ENCODE data around the gene PDIA6. TPM values are rescaled to one million over a fixed set of nuclear protein-coding genes. Genes with fewer than 3 reads are reported as not detected.

The PDIA6 gene
- total and polyA plus RNA-seq, 10 of the 15 experiments (the other 5 are each of a cell fraction or from before 2014, with no cell fraction given) = 148 to 526 (median 209) TPM

- POLR2A ChIA-PET = no interaction called here
- intact Hi-C loops (cut with micrococcal nuclease; ENCODE audit: unreplicated experiment) (no loop called here), in situ Hi-C loops (cut with MboI) (no loop called here)
- Histone ChIP-seq H3K9me3 (replicated peaks; ENCODE audit: control insufficient read depth, insufficient read depth, low read length) (no peaks in the 10 kb centered on the region), H2AFZ (ENCODE audit: control insufficient read depth, low read depth, low read length) (no peak overlapping the region), H3K27ac (ENCODE audit: control insufficient read depth, insufficient read depth) (no peak overlapping the region), H3K79me2 (ENCODE audit: control insufficient read depth, insufficient read depth, low read length) (no peaks in the 10 kb centered on the region), H3K4me2 (ENCODE audit: control insufficient read depth, insufficient read depth) (no peak overlapping the region), H3K36me3 (ENCODE audit: control insufficient read depth in 2 of 2, insufficient read depth in 2 of 2, low read length in 1 of 2) (peaks cover 19 to 25% of the 10 kb centered on the region in 2 experiments), H3K9ac (ENCODE audit: control insufficient read depth, insufficient read depth, low read length) (no peak overlapping the region), H4K20me1 (ENCODE audit: control insufficient read depth, insufficient read depth) (no peaks in the 10 kb centered on the region), H3K4me3 (no peak overlapping the region), H3K27me3 (replicated peaks in 1 of 2; ENCODE audit: control insufficient read depth in 2 of 2, insufficient read depth in 2 of 2, low read length in 1 of 2) (no peaks in the 10 kb centered on the region), H3K4me1 (ENCODE audit: control insufficient read depth, insufficient read depth, low read length) (no peaks in the 10 kb centered on the region)
- FAIRE-seq = no peak
- CTCF ChIA-PET = no interaction called here
- TF ChIP-seq ATF3 (IDR thresholded peaks at IDR 0.05; ENCODE audit: borderline replicate concordance, extremely low read depth, low read depth, low read length) (no peak), BCL3 (IDR thresholded peaks at IDR 0.05; ENCODE audit: borderline replicate concordance, insufficient read depth, low read depth, low read length, poor library complexity, severe bottlenecking) (no peak), TBL1XR1 (IDR thresholded peaks at IDR 0.05; ENCODE audit: low read depth, low read length) (no peak), PAX5 (IDR thresholded peaks at IDR 0.05; ENCODE audit: borderline replicate concordance, low read depth, low read length) (no peak)
- 95% methylated on average over 26 of the region's 26 CpGs for WGBS (ENCODE audit: insufficient coverage, insufficient replicate concordance, low lambda C conversion rate, missing lambda C conversion rate)
- RAD21 ChIA-PET (ENCODE audit: unreplicated experiment) = no interaction called here
- DNase-seq (ENCODE audit: low read depth, low spot score) = no peak
- SMC1A ChIA-PET (ENCODE audit: uncharacterized antibody, unreplicated experiment) = no interaction called here
- ATAC-seq = no peak
- BruUV-seq (replicated peaks) = no TSS peak
These were observed 35.3 kb downstream of the PDIA6 start for GRCh38 chr2:10777111-10777841.

Data from GM12878 (cell line).